Natural killer cell (primary cell): Measurements from ENCODE around the gene QRSL1. TPM values are rescaled to one million over a fixed set of nuclear protein-coding genes. Genes with fewer than 3 reads are reported as not detected.

ENCODE experiments used
- total RNA-seq, 4 donors: library from RNA; stranded (reverse); fragments of 120-200 nt in 1 of 4; gene quantifications; one replicate each; pipeline versions ENCODE4 v1.2.3 to v1.2.4, GENCODE V29; 2013 to 2022

The QRSL1 gene
- total RNA-seq, 3 donors from 2014 or later (not counting 1 experiment from before 2014, with no cell fraction given), result 5.6 to 8.4 (median 6.5) TPM

Other genes with a start within 250 kb of the QRSL1 start
- 1 to 10 TPM; 2.9 to 5.5 (median 5.0) TPM for gene RTN4IP1, start 80 bp upstream of the QRSL1 start, total RNA-seq